Measurements from ENCODE around the gene ETS1.

- no peak for TF ChIP-seq TAF1 (IDR thresholded peaks at IDR 0.05; ENCODE audit: low read depth)
- TF ChIP-seq REST (IDR thresholded peaks at IDR 0.05; ENCODE audit: low read depth) = no peak
These were observed 12.0 kb downstream of the ETS1 start for GRCh38 chr11:128575174-128575960.

Data from Ishikawa (cell line).